DMS 273 treated with DMSO at 0.1 percent for 48 hours (cell line): ENCODE measurements around the gene TIPRL.

Experiments used
- DNase-seq: peaks from one replicate; lab custom pipeline; 2025; lab: John Stamatoyannopoulos, UW

The TIPRL gene

GRCh38 chr1:168213349-168213748 is 34.6 kb downstream of the TIPRL start:
- DNase-seq, result no peak

- DNase-seq, result no peak
These were observed 37.4 kb downstream of the TIPRL start for GRCh38 chr1:168216171-168216570.

GRCh38 chr1:168217664-168218063 is 38.9 kb downstream of the TIPRL start:
- no peak for DNase-seq

- DNase-seq, result no peak
These were observed 39.9 kb downstream of the TIPRL start for GRCh38 chr1:168218658-168219057.

- DNase-seq, result no peak
These were observed 41.7 kb downstream of the TIPRL start for GRCh38 chr1:168220470-168220871.

- DNase-seq, result no peak
These were observed 42.5 kb downstream of the TIPRL start for GRCh38 chr1:168221275-168221674.

- no peak for DNase-seq
These were observed 44.5 kb downstream of the TIPRL start for GRCh38 chr1:168223261-168223660.

- no peak for DNase-seq
These were observed 45.1 kb downstream of the TIPRL start for GRCh38 chr1:168223681-168224540.

- no peak for DNase-seq
These were observed 46.2 kb downstream of the TIPRL start for GRCh38 chr1:168224991-168225390.

- peak; percentile 54 for DNase-seq
These were observed 46.9 kb downstream of the TIPRL start, which contains the start of gene SFT2D2 for GRCh38 chr1:168225476-168226190. Gene SFT2D2 (plus strand): TSS chr1:168226004. CDS start chr1:168226080, 76 bp downstream.

- no peak for DNase-seq
These were observed 48.9 kb downstream of the TIPRL start for GRCh38 chr1:168227620-168228019.

- DNase-seq, result no peak
These were observed 51.1 kb downstream of the TIPRL start for GRCh38 chr1:168229893-168230292.

GRCh38 chr1:168230709-168231108 is 51.9 kb downstream of the TIPRL start:
- DNase-seq, result no peak

- no peak for DNase-seq
These were observed 56.2 kb downstream of the TIPRL start for GRCh38 chr1:168234846-168235547.

GRCh38 chr1:168235548-168235885 is 56.8 kb downstream of the TIPRL start:
- DNase-seq, result no peak

- no peak for DNase-seq
These were observed 57.2 kb downstream of the TIPRL start for GRCh38 chr1:168235937-168236336.

- no peak for DNase-seq
These were observed 58.3 kb downstream of the TIPRL start for GRCh38 chr1:168236836-168237611.

- no peak for DNase-seq
These were observed 64.4 kb downstream of the TIPRL start for GRCh38 chr1:168243198-168243597.

- DNase-seq, result no peak
These were observed 65.0 kb downstream of the TIPRL start for GRCh38 chr1:168243636-168244212.

- DNase-seq, result no peak
These were observed 66.3 kb downstream of the TIPRL start for GRCh38 chr1:168245042-168245441.

GRCh38 chr1:168246506-168246905 is 67.7 kb downstream of the TIPRL start:
- no peak for DNase-seq
